IPS-15b (cell line): ENCODE results near the gene FRRS1.
"Not testable (repeated sequence)": the region's sequence is repeated elsewhere in the genome, so short reads cannot be mapped to it uniquely, and the experiment has no call there.

ENCODE experiments used
- H3K27me3 ChIP-seq: one replicate; pipeline ENCODE4 v1.6.1; 2013; ENCODE audit warnings: low read length; ENCODE audit not compliant: control insufficient read depth, insufficient read depth
- H3K36me3 ChIP-seq: one replicate; pipeline ENCODE4 v1.6.1; 2013; ENCODE audit warnings: low read length; ENCODE audit not compliant: control insufficient read depth, insufficient read depth
- H3K4me1 ChIP-seq: one replicate; pipeline ENCODE4 v1.6.1; 2013; ENCODE audit warnings: mild to moderate bottlenecking, low read length; ENCODE audit not compliant: control insufficient read depth, insufficient read depth
- H3K4me3 ChIP-seq: one replicate; pipeline ENCODE4 v1.5.1; 2013; ENCODE audit warnings: low read depth, low read length
- H3K9ac ChIP-seq: one replicate; pipeline ENCODE4 v1.6.1; 2013; ENCODE audit warnings: low read depth, mild to moderate bottlenecking, low read length
- H3K9me3 ChIP-seq: one replicate; pipeline ENCODE4 v1.6.1; 2013; ENCODE audit warnings: mild to moderate bottlenecking, low read length; ENCODE audit not compliant: control insufficient read depth, insufficient read depth

Gene FRRS1

GRCh38 chr1:99763956-99764355 lies 2.5 kb downstream of the FRRS1 start:
- Histone ChIP-seq H3K4me3 (no peak overlapping the region), H3K4me1 (no peaks in the 10 kb centered on the region), H3K27me3 (no peaks in the 10 kb centered on the region), H3K36me3 (no peaks in the 10 kb centered on the region), H3K9ac (no peak overlapping the region), H3K9me3 (no peaks in the 10 kb centered on the region)

- no peaks in the 10 kb centered on the region for H3K36me3 ChIP-seq
- no peak overlapping the region for H3K4me3 ChIP-seq
- H3K27me3 ChIP-seq, result no peaks in the 10 kb centered on the region
- no peaks in the 10 kb centered on the region for H3K9me3 ChIP-seq
- H3K4me1 ChIP-seq, result peaks cover 6% of the 10 kb centered on the region
- no peak overlapping the region for H3K9ac ChIP-seq
Measured at GRCh38 chr1:99761774-99762173, 4.7 kb downstream of the FRRS1 start.

- no peaks in the 10 kb centered on the region for H3K27me3 ChIP-seq
- H3K4me1 ChIP-seq, result peaks cover 6% of the 10 kb centered on the region
- H3K4me3 ChIP-seq, result no peak overlapping the region
- no peak overlapping the region for H3K9ac ChIP-seq
- no peaks in the 10 kb centered on the region for H3K9me3 ChIP-seq
- H3K36me3 ChIP-seq, result no peaks in the 10 kb centered on the region
Measured at GRCh38 chr1:99759518-99760160, 6.8 kb downstream of the FRRS1 start.

- not testable (repeated sequence) for H3K4me1 ChIP-seq, H3K4me3 ChIP-seq, H3K9ac ChIP-seq, H3K36me3 ChIP-seq, H3K27me3 ChIP-seq, H3K9me3 ChIP-seq
Measured at GRCh38 chr1:99758686-99759517, 7.5 kb downstream of the FRRS1 start.

GRCh38 chr1:99758073-99758511 lies 8.3 kb downstream of the FRRS1 start:
- no peaks in the 10 kb centered on the region for H3K9me3 ChIP-seq
- H3K27me3 ChIP-seq, result no peaks in the 10 kb centered on the region
- H3K9ac ChIP-seq, result no peak overlapping the region
- no peak overlapping the region for H3K4me3 ChIP-seq
- H3K4me1 ChIP-seq, result peaks cover 6% of the 10 kb centered on the region
- H3K36me3 ChIP-seq, result no peaks in the 10 kb centered on the region

- peaks cover 6% of the 10 kb centered on the region for H3K4me1 ChIP-seq
- no peaks in the 10 kb centered on the region for H3K27me3 ChIP-seq
- no peaks in the 10 kb centered on the region for H3K9me3 ChIP-seq
Measured at GRCh38 chr1:99756598-99756997, 9.8 kb downstream of the FRRS1 start.

GRCh38 chr1:99755664-99756063 lies 10.8 kb downstream of the FRRS1 start:
- H3K4me3 ChIP-seq, result no peak overlapping the region
- H3K36me3 ChIP-seq, result no peaks in the 10 kb centered on the region
- no peaks in the 10 kb centered on the region for H3K9me3 ChIP-seq
- no peak overlapping the region for H3K9ac ChIP-seq
- H3K4me1 ChIP-seq, result peaks cover 6% of the 10 kb centered on the region
- H3K27me3 ChIP-seq, result no peaks in the 10 kb centered on the region

More at GRCh38 chr1:99756598-99756997, 9.8 kb downstream of the FRRS1 start:
- Histone ChIP-seq H3K36me3 (no peaks in the 10 kb centered on the region), H3K9ac (no peak overlapping the region), H3K4me3 (no peak overlapping the region)

- no peak overlapping the region for H3K9ac ChIP-seq
- no peak overlapping the region for H3K4me3 ChIP-seq
- peaks cover 6% of the 10 kb centered on the region for H3K4me1 ChIP-seq
- no peaks in the 10 kb centered on the region for H3K27me3 ChIP-seq
- H3K36me3 ChIP-seq, result no peaks in the 10 kb centered on the region
- H3K9me3 ChIP-seq, result no peaks in the 10 kb centered on the region
Measured at GRCh38 chr1:99754697-99755096, 11.7 kb downstream of the FRRS1 start.

GRCh38 chr1:99754055-99754626 lies 12.3 kb downstream of the FRRS1 start:
- Histone ChIP-seq H3K9me3 (no peaks in the 10 kb centered on the region), H3K4me3 (no peak overlapping the region), H3K9ac (no peak overlapping the region), H3K4me1 (peaks cover 6% of the 10 kb centered on the region), H3K27me3 (no peaks in the 10 kb centered on the region), H3K36me3 (no peaks in the 10 kb centered on the region)

GRCh38 chr1:99751877-99752504 lies 14.4 kb downstream of the FRRS1 start:
- Histone ChIP-seq H3K9ac (no peak overlapping the region), H3K36me3 (no peaks in the 10 kb centered on the region), H3K9me3 (no peaks in the 10 kb centered on the region), H3K27me3 (no peaks in the 10 kb centered on the region), H3K4me3 (no peak overlapping the region), H3K4me1 (no peaks in the 10 kb centered on the region)

- Histone ChIP-seq H3K4me3 (no peak overlapping the region), H3K36me3 (no peaks in the 10 kb centered on the region), H3K4me1 (no peaks in the 10 kb centered on the region), H3K27me3 (no peaks in the 10 kb centered on the region), H3K9ac (no peak overlapping the region), H3K9me3 (no peaks in the 10 kb centered on the region)
Measured at GRCh38 chr1:99749504-99750347, 16.7 kb downstream of the FRRS1 start.
